GM18526 (cell line): ENCODE results near the gene SCGB1C2.

Experiments used
- POLR2A ChIP-seq: IDR thresholded peaks from 3 replicates; pipeline ENCODE4 v1.6.1; 2011; ENCODE audit not compliant: insufficient read length; ENCODE audit errors: extremely low read depth

Gene SCGB1C2

GRCh38 chr17:185445-186138 lies 48.2 kb downstream of the SCGB1C2 start:
- no peak for TF ChIP-seq POLR2A

- no peak for TF ChIP-seq POLR2A
Observed at GRCh38 chr17:187130-187529, 49.8 kb downstream of the SCGB1C2 start.
